GF-D8 (cell line): ENCODE measurements around the gene OR6B2.

Experiments used
- DNase-seq: peaks from one replicate; lab custom pipeline; 2025; lab: John Stamatoyannopoulos, UW

OR6B2 gene

GRCh38 chr2:240041363-240041762, 11.1 kb upstream of the OR6B2 start:
- DNase-seq = no peak

- no peak for DNase-seq
These were observed 7.1 kb upstream of the OR6B2 start for GRCh38 chr2:240037358-240037757.

GRCh38 chr2:240033330-240033678, 3.1 kb upstream of the OR6B2 start:
- DNase-seq = no peak

GRCh38 chr2:240032406-240033329, 2.4 kb upstream of the OR6B2 start:
- no peak for DNase-seq

- no peak for DNase-seq
These were observed 5.5 kb downstream of the OR6B2 start for GRCh38 chr2:240024766-240025165.

- no peak for DNase-seq
These were observed 6.4 kb downstream of the OR6B2 start for GRCh38 chr2:240023792-240024191.

- DNase-seq = no peak
These were observed 8.6 kb downstream of the OR6B2 start for GRCh38 chr2:240021488-240022104.

GRCh38 chr2:240018071-240018750, 12.0 kb downstream of the OR6B2 start:
- DNase-seq = no peak

- no peak for DNase-seq
These were observed 15.9 kb downstream of the OR6B2 start for GRCh38 chr2:240014327-240014726.

- no peak for DNase-seq
These were observed 16.9 kb downstream of the OR6B2 start for GRCh38 chr2:240013343-240013742.

GRCh38 chr2:240002983-240003382, 27.2 kb downstream of the OR6B2 start:
- no peak for DNase-seq

- no peak for DNase-seq
These were observed 29.6 kb downstream of the OR6B2 start for GRCh38 chr2:240000671-240001070.

GRCh38 chr2:239997686-239998409, 32.4 kb downstream of the OR6B2 start:
- no peak for DNase-seq

GRCh38 chr2:239994086-239994485, 36.1 kb downstream of the OR6B2 start:
- DNase-seq = no peak

- no peak for DNase-seq
These were observed 36.9 kb downstream of the OR6B2 start for GRCh38 chr2:239993291-239993690.

- no peak for DNase-seq
These were observed 38.4 kb downstream of the OR6B2 start for GRCh38 chr2:239991689-239992314.

- DNase-seq = no peak
These were observed 39.3 kb downstream of the OR6B2 start for GRCh38 chr2:239990966-239991365.

- no peak for DNase-seq
These were observed 44.9 kb downstream of the OR6B2 start for GRCh38 chr2:239985356-239985755.

GRCh38 chr2:239984421-239985194, 45.6 kb downstream of the OR6B2 start:
- no peak for DNase-seq

GRCh38 chr2:239983004-239983778, 47.0 kb downstream of the OR6B2 start:
- no peak for DNase-seq
